Stomach (tissue), 9 donors: ENCODE data around the gene PFDN2. TPM values are rescaled to one million over a fixed set of nuclear protein-coding genes. Genes with fewer than 3 reads are reported as not detected.

Experiments
- DNase-seq, 2 donors: peaks; one replicate each; pipeline versions ENCODE4 v3.0.0 to v3.0.0-alpha.2; 2013 to 2019
- H3K27ac ChIP-seq, 5 donors: fragments of 200-600 bp in 4 of 5; sonication (generic) in 4 of 5; one replicate each; pipeline ENCODE4 v1.5.1; 2013 to 2019; ENCODE audit warnings: mild to moderate bottlenecking in 1 of 5, moderate library complexity in 1 of 5
- H3K27me3 ChIP-seq, 3 donors: fragments of 200-600 bp; sonication (generic); one replicate each; pipeline ENCODE4 v1.5.1; 2017 to 2019; ENCODE audit warnings: mixed run types in 1 of 3
- H3K36me3 ChIP-seq, 4 donors: fragments of 200-600 bp; sonication (generic); 1 replicate in 3 of 4; 2 replicates in 1 of 4; pipeline ENCODE4 v1.5.1; 2016 to 2019
- H3K4me1 ChIP-seq, 4 donors: fragments of 200-600 bp; sonication (generic); one replicate each; pipeline ENCODE4 v1.5.1; 2016 to 2019
- H3K4me3 ChIP-seq, 4 donors: fragments of 200-600 bp; sonication (generic) in 3 of 4; one replicate each; pipeline ENCODE4 v1.5.1; 2016 to 2019; ENCODE audit warnings: mild to moderate bottlenecking in 1 of 4
- H3K9me3 ChIP-seq, 4 donors: fragments of 200-600 bp; sonication (generic); one replicate each; pipeline ENCODE4 v1.5.1; 2016 to 2019
- EP300 ChIP-seq: sonication (generic); formaldehyde crosslinking; IDR thresholded peaks from one replicate; pipeline ENCODE4 v1.6.1; 2017; ENCODE audit warnings: antibody characterized with exemption
- POLR2A ChIP-seq, 4 donors: fragments of 450-650 bp; IDR thresholded peaks; one replicate each; pipeline ENCODE4 v1.6.1; 2016; ENCODE audit warnings: antibody characterized with exemption in 4 of 4, control low read depth in 2 of 4, mild to moderate bottlenecking in 1 of 4, moderate library complexity in 1 of 4
- POLR2AphosphoS5 ChIP-seq, 3 donors: sonication (generic); formaldehyde crosslinking; IDR thresholded peaks; one replicate each; pipeline ENCODE4 v1.6.1; 2016; ENCODE audit warnings: antibody characterized with exemption in 3 of 3
- WGBS, 5 donors: extraction: QIAGEN DNeasy Blood & Tissue Kit in 3 of 5; methylation state at CpG; one replicate each; pipeline versions ENCODE4 v1.1.5 to v1.1.7; 2013 to 2018; 5-methylcytosine and 5-hydroxymethylcytosine counted together
- intact Hi-C: fragments of 100-400 bp; cut with DNase I; formaldehyde crosslinking; loops from one replicate; pipeline ENCODE4 v1.15.1; 2023; ENCODE audit warnings: low total_unique reads
- polyA plus RNA-seq, 3 donors: library from polyadenylated mRNA; stranded (reverse); fragments of 200-250 nt; gene quantifications; one replicate each; pipeline ENCODE4 v1.2.3, GENCODE V29; 2013
- total RNA-seq, 5 donors: library from RNA; depleted of rRNA; stranded (reverse); fragments of >200 nt; gene quantifications; one replicate each; pipeline versions ENCODE4 v1.1.0 to v1.2.3, GENCODE V29; 2014 to 2016
- TF ChIP-seq, protein P1 (sequence below), 7 experiments: fragments of 450-650 bp in 4 of 7; fragments of 200-600 bp in 3 of 7; sonication (generic) in 3 of 7; IDR thresholded peaks; one replicate each; pipeline ENCODE4 v1.5.1; 2016 to 2019; ENCODE audit warnings: antibody characterized with exemption in 7 of 7, control low read depth in 2 of 7, mild to moderate bottlenecking in 1 of 7
- donor health status: healthy with polysubstance abuse.
- donor health status: Bipolar disorder and iron deficiency.
- donor health status: healthy.

PFDN2 gene
- total and polyA plus RNA-seq, 8 donors: 11.6 to 166 (median 59.4) TPM; not detected in 2

DNA sequence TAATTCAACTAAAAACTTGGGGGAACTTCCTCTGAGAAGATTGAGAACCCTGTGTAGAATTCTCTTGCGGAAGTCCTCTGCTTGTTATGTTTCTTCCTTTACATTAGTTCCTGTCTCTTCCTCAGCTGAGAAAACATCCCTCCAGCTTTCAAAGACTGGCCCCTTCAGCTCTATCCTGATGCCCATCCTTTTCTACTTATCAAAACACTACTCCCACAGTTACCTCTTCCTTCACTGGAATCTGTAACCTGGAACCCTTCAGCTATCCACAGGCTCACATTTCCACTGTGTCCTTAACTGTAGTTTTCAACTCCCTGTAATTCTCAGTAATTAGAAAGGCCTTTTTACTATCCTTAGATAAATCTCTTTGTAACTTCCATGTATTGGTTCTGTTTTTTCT lies 20.6 kb upstream of the PFDN2 start:
- 73 to 89% (median 86%) methylated on average over 1 of the region's 1 CpG for WGBS, 5 donors
- DNase-seq: no peak
- peak overlapping the region in 1 of 5 donors; percentile 15 for H3K27ac ChIP-seq
- intact Hi-C loops: no loop called here
- H3K36me3 ChIP-seq: peaks cover 0 to 5% (median 0%) of the 10 kb centered on the region in 4 donors
- no peaks in the 10 kb centered on the region for H3K27me3 ChIP-seq
- H3K4me3 ChIP-seq: no peak overlapping the region
- peaks cover 10 to 26% (median 17%) of the 10 kb centered on the region in 4 donors for H3K4me1 ChIP-seq
- TF ChIP-seq POLR2A (IDR thresholded peaks at IDR 0.05) (no peak), POLR2AphosphoS5 (IDR thresholded peaks at IDR 0.05) (no peak), EP300 (no peak)
- TF ChIP-seq, protein P1, sequence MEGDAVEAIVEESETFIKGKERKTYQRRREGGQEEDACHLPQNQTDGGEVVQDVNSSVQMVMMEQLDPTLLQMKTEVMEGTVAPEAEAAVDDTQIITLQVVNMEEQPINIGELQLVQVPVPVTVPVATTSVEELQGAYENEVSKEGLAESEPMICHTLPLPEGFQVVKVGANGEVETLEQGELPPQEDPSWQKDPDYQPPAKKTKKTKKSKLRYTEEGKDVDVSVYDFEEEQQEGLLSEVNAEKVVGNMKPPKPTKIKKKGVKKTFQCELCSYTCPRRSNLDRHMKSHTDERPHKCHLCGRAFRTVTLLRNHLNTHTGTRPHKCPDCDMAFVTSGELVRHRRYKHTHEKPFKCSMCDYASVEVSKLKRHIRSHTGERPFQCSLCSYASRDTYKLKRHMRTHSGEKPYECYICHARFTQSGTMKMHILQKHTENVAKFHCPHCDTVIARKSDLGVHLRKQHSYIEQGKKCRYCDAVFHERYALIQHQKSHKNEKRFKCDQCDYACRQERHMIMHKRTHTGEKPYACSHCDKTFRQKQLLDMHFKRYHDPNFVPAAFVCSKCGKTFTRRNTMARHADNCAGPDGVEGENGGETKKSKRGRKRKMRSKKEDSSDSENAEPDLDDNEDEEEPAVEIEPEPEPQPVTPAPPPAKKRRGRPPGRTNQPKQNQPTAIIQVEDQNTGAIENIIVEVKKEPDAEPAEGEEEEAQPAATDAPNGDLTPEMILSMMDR (IDR thresholded peaks at IDR 0.05): no peak
- no peaks in the 10 kb centered on the region for H3K9me3 ChIP-seq

DNA sequence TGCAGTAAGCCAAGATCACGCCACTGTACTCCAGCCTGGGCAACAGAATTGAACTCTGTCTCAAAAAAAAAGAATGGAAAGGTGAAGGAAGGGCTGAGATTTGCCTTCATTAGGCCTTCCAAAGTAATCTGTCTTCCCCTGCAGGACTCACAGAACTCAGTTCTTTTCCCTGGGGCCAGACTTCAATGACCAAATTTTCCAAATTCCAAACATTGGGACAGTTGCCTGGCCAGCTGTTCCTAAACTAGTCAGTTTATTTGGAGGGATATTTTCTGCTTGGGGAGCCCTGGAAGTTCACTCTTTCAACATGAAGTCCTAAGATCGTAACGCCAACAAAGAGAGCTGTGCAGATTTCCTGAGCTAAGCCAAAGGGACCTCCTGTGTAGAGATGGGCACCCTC lies 20.0 kb upstream of the PFDN2 start:
- H3K36me3 ChIP-seq: peaks cover 0 to 5% (median 0%) of the 10 kb centered on the region in 4 donors
- no peak overlapping the region for H3K4me3 ChIP-seq
- no peaks in the 10 kb centered on the region for H3K9me3 ChIP-seq
- 72 to 80% (median 75%) methylated on average over 3 of the region's 3 CpGs for WGBS, 5 donors
- no peak for DNase-seq
- H3K27ac ChIP-seq: peak overlapping the region in 2 of 5 donors; percentile 15 to 16
- H3K27me3 ChIP-seq: no peaks in the 10 kb centered on the region
- TF ChIP-seq, protein P1 (IDR thresholded peaks at IDR 0.05): no peak
- TF ChIP-seq POLR2A (IDR thresholded peaks at IDR 0.05): no peak
- no peak for TF ChIP-seq EP300
- no peak for TF ChIP-seq POLR2AphosphoS5 (IDR thresholded peaks at IDR 0.05)
- H3K4me1 ChIP-seq: peaks cover 10 to 29% (median 20%) of the 10 kb centered on the region in 4 donors
- intact Hi-C loops: no loop called here

DNA sequence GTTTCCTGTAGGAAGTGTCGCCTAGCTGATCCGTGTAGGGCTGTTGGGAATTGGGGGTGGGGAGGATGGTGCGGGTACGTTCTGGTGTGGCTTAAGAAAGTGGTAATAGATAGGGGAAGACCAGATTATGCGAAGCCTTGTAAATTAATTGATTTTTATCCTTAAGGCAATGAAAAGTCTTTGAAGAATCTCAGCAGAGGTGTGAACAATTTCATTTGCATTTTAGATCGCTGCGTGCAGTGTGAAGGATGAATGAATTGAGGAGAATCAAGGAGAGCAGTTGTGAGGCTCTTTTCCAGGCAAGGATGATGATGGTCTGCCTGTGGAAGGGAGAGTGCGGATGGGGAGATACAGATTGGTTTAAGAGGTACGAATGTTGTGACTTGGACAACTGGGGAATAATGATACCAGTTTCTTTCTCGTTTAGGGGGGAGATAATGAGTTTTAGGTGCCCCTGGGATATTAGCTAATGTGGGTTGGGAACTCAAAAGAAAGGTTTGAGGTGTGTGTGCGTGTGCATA lies 15.4 kb upstream of the PFDN2 start:
- Histone ChIP-seq H3K4me1 (peaks cover 28 to 64% (median 47%) of the 10 kb centered on the region in 4 donors), H3K27ac (peak overlapping the region; percentile 90 to 97 (median 96)), H3K36me3 (peaks cover 12 to 22% (median 17%) of the 10 kb centered on the region in 4 donors), H3K9me3 (no peaks in the 10 kb centered on the region), H3K27me3 (no peaks in the 10 kb centered on the region), H3K4me3 (peak overlapping the region; percentile 66 to 79 (median 74))
- DNase-seq: peak in 1 of 2 donors; percentile 26
- 4% methylated on average over 11 of the region's 11 CpGs for WGBS, 5 donors
- TF ChIP-seq POLR2A (IDR thresholded peaks at IDR 0.05) (no peak), EP300 (no peak), POLR2AphosphoS5 (IDR thresholded peaks at IDR 0.05) (no peak)
- TF ChIP-seq, protein P1 (IDR thresholded peaks at IDR 0.05): no peak
- intact Hi-C loops: no loop called here

DNA sequence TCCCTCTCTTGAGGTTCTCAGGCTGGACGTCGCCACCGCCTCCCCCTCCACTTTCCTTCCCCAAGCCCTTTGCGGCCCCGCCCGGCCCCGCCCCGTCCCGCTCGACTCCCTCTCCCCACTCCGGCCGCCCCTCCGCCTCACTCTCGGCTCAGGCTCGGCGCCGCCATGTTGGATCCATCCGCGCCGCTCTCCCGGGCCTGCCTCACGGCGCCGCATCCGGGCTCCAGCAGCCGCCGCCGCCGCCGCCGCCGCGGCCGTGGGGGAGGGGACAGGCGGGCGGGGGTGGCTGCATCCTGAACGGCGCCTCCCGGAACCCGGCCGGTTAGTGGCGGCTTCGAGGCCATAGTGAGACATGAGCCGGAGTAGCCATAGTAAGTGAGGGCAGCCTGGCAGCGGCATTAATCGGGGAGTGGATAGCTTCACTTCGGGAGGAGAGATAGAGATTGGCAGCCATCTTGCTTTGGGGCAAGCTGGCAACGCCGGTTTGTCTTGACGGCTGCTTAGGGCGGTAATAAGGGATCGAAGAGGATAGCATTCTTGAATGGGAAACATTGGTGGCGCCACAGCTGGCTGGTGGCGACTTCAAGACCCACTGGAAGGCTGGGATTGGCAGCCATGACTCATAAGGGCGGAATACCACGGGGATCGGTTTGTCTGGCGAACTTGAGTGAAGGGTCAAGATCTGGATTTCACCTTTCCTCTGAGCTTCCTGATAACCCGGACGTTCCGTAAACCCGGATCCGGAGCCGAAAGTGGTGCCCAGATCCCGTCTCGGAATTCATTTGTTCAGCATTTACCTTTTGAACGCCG lies 14.8 kb upstream of the PFDN2 start, which contains the start of gene DEDD:
DEDD (minus strand) TSS at position 258 of the 810 bp plus-strand sequence. CDS start 8,205 bp downstream, outside the sequence.
- 0 to 1% (median 0%) methylated on average over 54 to 68 of the region's 68 CpGs for WGBS, 5 donors
- intact Hi-C loops: no loop called here
- DNase-seq: peak; percentile 93 to 98
- H3K9me3 ChIP-seq: no peaks in the 10 kb centered on the region
- H3K36me3 ChIP-seq: peaks cover 14 to 28% (median 23%) of the 10 kb centered on the region in 4 donors
- peaks cover 28 to 64% (median 53%) of the 10 kb centered on the region in 4 donors for H3K4me1 ChIP-seq
- peak within 1 kb of the TSS; percentile 90 to 97 (median 96) for H3K27ac ChIP-seq
- peak within 1 kb of the TSS; percentile 66 to 79 (median 74) for H3K4me3 ChIP-seq
- H3K27me3 ChIP-seq: no peaks in the 10 kb centered on the region
- TF ChIP-seq, protein P1 (IDR thresholded peaks at IDR 0.05): no peak
- TF ChIP-seq EP300 (peak; percentile 69), POLR2A (IDR thresholded peaks at IDR 0.05) (no peak), POLR2AphosphoS5 (IDR thresholded peaks at IDR 0.05) (peak; percentile 39 to 80 (median 59))
